GM19035 (cell line): Measurements from ENCODE around the gene FBXW5.
A peak's percentile ranks its signal among the peaks of the same experiment; 100 is the strongest.

ENCODE experiments used
- ATAC-seq: cut with Tn5 transposase; IDR thresholded peaks from one replicate; pipeline ENCODE4 v1.9.1; 2021; ENCODE audit not compliant: unreplicated experiment

Gene FBXW5, protein sequence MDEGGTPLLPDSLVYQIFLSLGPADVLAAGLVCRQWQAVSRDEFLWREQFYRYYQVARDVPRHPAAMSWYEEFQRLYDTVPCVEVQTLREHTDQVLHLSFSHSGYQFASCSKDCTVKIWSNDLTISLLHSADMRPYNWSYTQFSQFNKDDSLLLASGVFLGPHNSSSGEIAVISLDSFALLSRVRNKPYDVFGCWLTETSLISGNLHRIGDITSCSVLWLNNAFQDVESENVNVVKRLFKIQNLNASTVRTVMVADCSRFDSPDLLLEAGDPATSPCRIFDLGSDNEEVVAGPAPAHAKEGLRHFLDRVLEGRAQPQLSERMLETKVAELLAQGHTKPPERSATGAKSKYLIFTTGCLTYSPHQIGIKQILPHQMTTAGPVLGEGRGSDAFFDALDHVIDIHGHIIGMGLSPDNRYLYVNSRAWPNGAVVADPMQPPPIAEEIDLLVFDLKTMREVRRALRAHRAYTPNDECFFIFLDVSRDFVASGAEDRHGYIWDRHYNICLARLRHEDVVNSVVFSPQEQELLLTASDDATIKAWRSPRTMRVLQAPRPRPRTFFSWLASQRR

GRCh38 chr9:136944519-136945332, at the start of gene FBXW5, which contains the start of gene C8G:
Gene FBXW5 (minus strand): TSS chr9:136944738. CDS start chr9:136944083, 655 bp downstream.
Gene C8G (plus strand): TSS chr9:136945243. CDS start chr9:136945321, 78 bp downstream.
- ATAC-seq: peak; percentile 88

- ATAC-seq: peak; percentile 13
Observed at GRCh38 chr9:136992819-136993369, 48.4 kb upstream of the FBXW5 start.

GRCh38 chr9:136991993-136992818, 47.7 kb upstream of the FBXW5 start, which contains the start of gene PAXX:
Gene PAXX (plus strand): TSS chr9:136992422. CDS start chr9:136992444, 22 bp downstream.
- ATAC-seq: peak; percentile 82

DNA sequence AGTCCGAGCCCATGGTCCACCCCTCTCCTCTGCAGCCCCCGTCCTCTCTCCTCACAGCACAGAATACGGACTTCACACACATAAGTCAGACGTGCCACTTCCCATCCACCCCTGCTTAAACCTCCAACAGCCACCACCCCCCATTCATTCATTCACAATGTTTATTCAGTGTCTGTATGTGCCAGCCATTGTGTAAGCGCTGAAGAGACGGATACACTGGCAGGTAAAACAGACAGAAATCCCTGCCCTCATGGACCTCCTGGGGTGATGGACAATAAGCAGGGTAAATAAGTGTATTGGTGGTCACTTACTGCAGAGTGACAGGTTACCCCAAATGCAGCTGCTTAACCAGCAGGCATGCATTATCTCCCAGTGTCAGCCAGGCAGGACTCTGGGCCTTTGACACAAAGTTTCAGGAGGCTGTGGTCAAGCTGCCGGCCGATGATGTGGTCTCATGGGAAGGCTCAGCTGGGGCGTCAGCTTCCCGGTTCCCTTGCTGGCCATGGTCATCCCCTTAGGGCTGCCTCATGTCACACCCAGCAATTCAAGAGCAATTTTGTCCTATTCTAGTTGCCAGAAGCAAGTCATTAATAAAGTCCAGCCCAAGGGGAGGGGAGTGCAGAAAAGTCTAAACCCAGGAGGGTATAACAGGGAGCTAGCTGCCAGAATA, 45.8 kb upstream of the FBXW5 start:
- ATAC-seq: no peak

DNA sequence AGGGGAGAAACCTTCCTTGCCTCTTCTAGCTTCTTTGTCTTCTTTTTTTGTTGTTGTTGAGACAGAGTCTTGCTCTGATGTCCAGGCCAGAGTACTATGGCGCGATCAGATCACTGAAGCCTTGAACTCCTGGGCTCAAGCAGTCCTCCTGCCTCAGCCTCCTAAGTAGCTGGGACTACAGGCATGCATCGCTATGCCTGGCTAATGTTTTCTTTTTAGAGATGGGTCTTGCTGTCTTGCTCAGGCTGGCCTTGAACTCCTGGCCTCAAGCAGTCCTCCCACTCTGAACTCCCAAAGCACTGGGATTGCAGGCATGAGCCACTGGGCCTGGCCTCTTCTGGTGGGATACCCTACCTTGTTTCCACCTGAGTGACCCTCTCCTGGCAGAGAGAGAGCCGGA, 44.3 kb upstream of the FBXW5 start:
- ATAC-seq: no peak

DNA sequence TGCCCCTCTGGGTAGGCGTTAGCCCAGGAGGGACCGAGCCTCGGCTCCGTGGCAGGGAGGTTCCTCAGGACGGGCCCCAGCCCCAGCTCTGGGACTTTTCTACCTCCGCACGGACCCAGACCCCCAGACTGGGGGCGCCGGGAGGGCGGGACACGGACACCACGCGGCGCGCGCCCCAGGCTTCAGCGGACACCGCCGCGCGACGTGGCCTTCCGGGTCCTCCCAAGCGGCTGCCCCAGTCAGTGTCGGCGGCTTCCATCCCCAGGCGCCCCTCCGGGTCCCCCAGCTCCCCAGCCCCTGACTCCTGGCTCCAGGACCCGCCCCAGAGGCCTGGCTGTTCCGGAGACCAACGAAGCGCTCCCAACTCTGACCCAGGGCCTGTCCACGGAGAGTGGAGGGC, 41.3 kb upstream of the FBXW5 start:
- no peak for ATAC-seq

GRCh38 chr9:136985027-136985602, 40.6 kb upstream of the FBXW5 start:
- no peak for ATAC-seq

DNA sequence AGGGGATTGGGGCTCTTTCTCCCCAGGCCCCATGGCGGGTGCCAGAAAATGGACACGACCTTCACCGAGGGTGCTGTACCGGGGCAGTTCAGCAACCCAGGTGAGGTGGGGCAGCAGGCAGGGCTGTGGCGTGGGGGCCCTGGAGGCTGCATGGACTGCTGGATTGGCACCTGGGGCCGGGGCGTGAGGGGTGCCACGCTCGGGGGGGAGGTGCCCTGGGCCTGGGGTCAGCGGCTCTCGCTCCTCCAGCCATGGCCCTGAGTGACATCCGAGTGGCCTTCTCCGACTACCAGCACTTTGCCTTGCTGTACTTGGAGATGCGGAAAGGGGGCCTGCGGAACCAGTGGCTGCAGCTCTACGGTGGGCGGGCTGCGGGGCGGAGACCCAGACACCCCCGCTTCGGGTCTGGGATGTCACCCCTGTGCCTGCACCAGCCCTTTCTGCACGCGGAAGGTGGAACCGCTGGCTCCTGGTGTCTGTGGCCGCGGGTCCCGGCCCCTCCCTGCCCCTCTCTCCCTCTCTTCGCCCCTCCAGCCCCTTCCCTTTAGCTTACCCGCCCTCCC, 40.0 kb upstream of the FBXW5 start:
- no peak for ATAC-seq

GRCh38 chr9:136983656-136984314, 39.2 kb upstream of the FBXW5 start:
- ATAC-seq: no peak

GRCh38 chr9:136983167-136983566, 38.6 kb upstream of the FBXW5 start:
- no peak for ATAC-seq

- ATAC-seq: no peak
Observed at GRCh38 chr9:136982232-136983051, 37.9 kb upstream of the FBXW5 start, which contains the start of gene LCNL1. Gene LCNL1 (plus strand): TSS chr9:136982993. CDS start chr9:136983587, 594 bp downstream.

DNA sequence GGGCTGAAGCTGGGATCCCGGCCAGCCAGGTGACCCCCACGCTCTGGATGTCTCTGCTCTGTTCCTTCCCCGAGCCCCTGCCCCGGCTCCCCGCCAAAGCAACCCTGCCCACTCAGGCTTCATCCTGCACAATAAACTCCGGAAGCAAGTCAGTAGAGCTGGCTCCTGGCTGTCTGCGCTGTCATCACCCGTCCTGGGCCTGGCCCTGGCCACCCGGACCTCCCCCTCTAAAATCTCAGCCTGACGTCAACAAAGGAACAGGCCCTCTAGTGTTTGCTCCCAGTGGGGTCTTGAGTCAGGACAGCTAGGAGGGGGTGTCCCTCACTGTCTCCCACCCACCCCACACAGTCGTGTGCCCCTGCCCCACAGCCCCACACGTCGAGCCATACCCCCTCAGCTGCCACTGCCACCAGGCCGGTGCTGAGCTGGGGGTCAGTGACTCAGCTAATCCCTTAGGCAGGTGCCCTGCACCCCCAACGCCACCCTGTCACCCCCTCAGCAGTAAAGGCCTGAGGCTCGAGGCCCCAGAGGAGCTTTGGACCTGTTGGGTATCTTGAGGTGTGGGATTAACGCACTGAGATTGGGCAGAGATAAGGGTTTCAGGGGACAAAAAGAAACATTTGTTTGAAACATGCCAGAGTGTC, 37.2 kb upstream of the FBXW5 start:
- no peak for ATAC-seq

DNA sequence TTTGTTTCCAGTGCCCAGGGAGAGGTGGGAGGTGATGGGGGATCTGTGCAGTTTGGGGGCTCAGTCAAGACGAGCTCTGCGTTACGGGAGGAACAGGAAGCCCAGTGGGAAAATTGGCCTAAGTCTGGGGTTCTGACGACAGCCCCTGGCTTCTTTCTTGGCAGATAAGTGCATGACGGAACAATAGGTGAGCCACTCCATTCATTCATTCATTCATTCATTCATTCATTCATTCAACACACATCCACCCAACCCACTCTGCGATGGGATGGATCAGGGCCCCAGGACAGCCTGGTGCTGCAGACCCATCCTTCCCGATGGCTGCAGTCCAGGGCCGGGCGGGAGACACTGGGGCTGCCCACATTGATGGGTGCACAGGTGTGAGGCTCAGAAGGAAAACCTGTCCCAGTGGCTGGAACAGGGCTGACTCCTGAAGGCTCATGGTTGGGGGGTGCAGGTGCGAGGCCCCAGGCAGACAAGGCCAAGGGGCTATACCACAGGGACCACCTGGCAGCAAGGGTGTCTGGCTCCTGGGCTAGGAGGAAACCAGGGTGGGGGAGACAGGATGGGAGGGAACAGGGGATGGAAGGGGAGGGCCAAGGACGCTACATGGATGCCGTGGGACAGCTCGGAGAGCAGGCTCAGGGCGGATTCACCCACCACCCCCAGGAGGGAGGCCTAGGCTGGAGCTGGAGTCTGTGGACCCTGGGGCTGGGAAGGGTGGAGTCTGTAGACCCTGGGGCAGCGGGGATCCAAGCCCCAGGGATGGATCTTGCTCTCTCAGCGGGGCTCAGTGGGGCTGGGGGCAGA, 36.3 kb upstream of the FBXW5 start:
- no peak for ATAC-seq

DNA sequence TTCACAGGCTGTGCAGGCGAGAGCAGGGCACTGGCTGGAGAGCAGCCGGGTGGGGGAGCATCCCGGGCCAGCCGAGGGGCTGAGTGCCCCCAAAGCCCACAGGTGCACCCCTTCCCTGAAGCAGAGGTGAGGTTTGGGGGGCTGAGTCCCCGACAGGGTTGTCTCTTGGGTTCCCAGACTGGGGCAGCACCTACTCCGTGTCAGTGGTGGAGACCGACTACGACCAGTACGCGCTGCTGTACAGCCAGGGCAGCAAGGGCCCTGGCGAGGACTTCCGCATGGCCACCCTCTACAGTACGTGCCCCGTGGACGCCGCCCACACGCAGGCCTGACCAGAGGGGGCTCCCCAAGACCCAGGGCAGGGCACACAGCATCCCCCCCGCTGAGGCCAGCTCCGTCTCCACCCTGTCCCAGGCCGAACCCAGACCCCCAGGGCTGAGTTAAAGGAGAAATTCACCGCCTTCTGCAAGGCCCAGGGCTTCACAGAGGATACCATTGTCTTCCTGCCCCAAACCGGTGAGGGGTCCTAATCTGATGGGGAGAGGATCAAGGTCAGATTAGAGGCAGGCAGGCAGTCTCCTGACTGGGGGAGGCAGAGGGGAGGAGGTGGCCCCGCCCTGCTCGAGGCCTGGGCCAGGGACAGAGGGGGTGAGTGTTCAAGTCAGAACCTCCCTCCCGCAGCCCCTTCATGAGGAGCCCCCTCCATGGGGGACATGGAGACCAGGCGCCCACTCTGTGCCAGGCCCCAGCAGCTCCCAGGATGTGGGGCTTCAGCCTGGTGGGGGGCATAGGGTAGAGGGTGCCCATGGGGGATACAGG, 35.4 kb upstream of the FBXW5 start:
- no peak for ATAC-seq

DNA sequence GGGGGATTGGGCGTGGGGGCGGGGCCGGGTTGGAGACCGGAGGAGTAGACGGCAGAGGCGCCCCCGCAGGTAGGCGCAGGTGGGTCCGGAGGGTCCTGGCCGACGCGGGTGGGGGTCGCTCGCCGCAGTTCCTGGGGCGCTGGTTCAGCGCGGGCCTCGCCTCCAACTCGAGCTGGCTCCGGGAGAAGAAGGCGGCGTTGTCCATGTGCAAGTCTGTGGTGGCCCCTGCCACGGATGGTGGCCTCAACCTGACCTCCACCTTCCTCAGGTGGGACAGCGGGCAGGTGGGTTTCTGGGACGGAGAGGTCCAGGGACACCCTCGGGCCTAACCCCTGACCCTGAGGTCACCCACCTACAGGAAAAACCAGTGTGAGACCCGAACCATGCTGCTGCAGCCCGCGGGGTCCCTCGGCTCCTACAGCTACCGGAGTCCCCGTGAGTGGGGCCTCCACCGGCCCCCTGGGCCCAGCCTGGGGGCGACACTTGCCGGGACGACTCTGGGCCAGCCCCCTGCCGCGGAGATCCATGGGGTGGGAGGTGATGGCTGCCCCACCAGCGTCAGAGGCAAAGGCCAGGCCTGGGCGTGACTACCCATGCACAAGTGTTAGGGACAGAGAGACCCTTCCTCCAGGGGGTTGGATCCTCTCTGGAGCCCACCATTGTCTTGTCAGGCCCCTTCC, 34.5 kb upstream of the FBXW5 start:
- no peak for ATAC-seq
